Activated CD4-positive, alpha-beta T cell treated with anti-CD3 and anti-CD28 coated beads for 36 hours (primary cell): Measurements from ENCODE around the gene SLC17A9. TPM values are rescaled to one million over a fixed set of nuclear protein-coding genes. Genes with fewer than 3 reads are reported as not detected.

Experiments
- ATAC-seq: fragments of 200-7000 bp; cut with Tn5 transposase; one replicate; pipeline ENCODE4 v1.10.0; 2021; ENCODE audit warnings: mild to moderate bottlenecking, moderate library complexity
- CTCF ChIA-PET: fragments of 350-600 bp; sonication (Branson Sonifier 250); formaldehyde crosslinking; loops from one replicate; lab custom pipeline; 2021; ENCODE audit warnings: antibody characterized with exemption; lab: Charles Lee
- POLR2A ChIA-PET: fragments of 350-600 bp; sonication (Branson Sonifier 250); formaldehyde crosslinking; loops from one replicate; lab custom pipeline; 2021; ENCODE audit warnings: antibody characterized with exemption, inconsistent platforms; lab: Charles Lee
- DNase-seq: peaks from one replicate; pipeline ENCODE4 v3.0.0-alpha.2; 2020
- H3K27ac Mint-ChIP-seq: one replicate; pipeline ENCODE4 v1.8.0; 2021; ENCODE audit warnings: mixed read lengths
- H3K27me3 Mint-ChIP-seq: one replicate; pipeline ENCODE4 v1.8.0; 2021; ENCODE audit warnings: mixed read lengths
- H3K36me3 Mint-ChIP-seq: one replicate; pipeline ENCODE4 v1.8.0; 2021; ENCODE audit warnings: low read depth, mixed read lengths
- H3K4me1 Mint-ChIP-seq: one replicate; pipeline ENCODE4 v1.8.0; 2021; ENCODE audit warnings: mixed read lengths
- H3K4me3 Mint-ChIP-seq: one replicate; pipeline ENCODE4 v1.8.0; 2021; ENCODE audit warnings: mild to moderate bottlenecking, moderate library complexity, mixed read lengths
- H3K9me3 Mint-ChIP-seq: one replicate; pipeline ENCODE4 v1.8.0; 2021; ENCODE audit warnings: low read depth, mixed read lengths
- intact Hi-C, 2 experiments: fragments of 100-400 bp; cut with DNase I in 1 of 2; cut with micrococcal nuclease in 1 of 2; formaldehyde crosslinking; loops; one replicate each; pipeline versions ENCODE4 v1.14.2 to v1.15.1; 2022 to 2024; cut with DNase I, micrococcal nuclease
- total RNA-seq, 2 experiments: library from RNA; stranded (reverse); gene quantifications; one replicate each; pipeline ENCODE4 v1.2.3, GENCODE V29; 2021

The SLC17A9 gene
- total RNA-seq: 10 to 100 TPM; 16.2 to 16.5 TPM

- Mint-ChIP-seq H3K27ac (peak within 1 kb of the TSS; percentile 85), H3K9me3 (peaks cover 1% of the 10 kb centered on the region), H3K36me3 (peaks cover 29% of the 10 kb centered on the region), H3K4me1 (peaks cover 25% of the 10 kb centered on the region), H3K27me3 (no peaks in the 10 kb centered on the region), H3K4me3 (peak within 1 kb of the TSS; percentile 69)
- CTCF ChIA-PET: interaction anchor here (2.3 kb wide), 1 partner anchor 44 kb away, joined by 6 read pairs; no protein-coding TSS in a partner anchor
- intact Hi-C loops: loop anchor here in 1 of 2 experiments (1.0 kb wide), 1 partner anchor 13 kb away; no protein-coding TSS in a partner anchor
- DNase-seq: peak; percentile 66
- POLR2A ChIA-PET: interaction anchor here (1.4 kb wide), 1 partner anchor 20 kb away, joined by 3 read pairs; no protein-coding TSS in a partner anchor
- peak; percentile 52 for ATAC-seq
Observed at GRCh38 chr20:62952373-62952967, at the start of gene SLC17A9. TSS of gene SLC17A9 (plus strand) at chr20:62952709. CDS start at chr20:62952831, 122 bp downstream.

- Mint-ChIP-seq H3K36me3 (peaks cover 54% of the 10 kb centered on the region), H3K4me1 (peaks cover 41% of the 10 kb centered on the region), H3K9me3 (no peaks in the 10 kb centered on the region), H3K27me3 (no peaks in the 10 kb centered on the region), H3K27ac (peak overlapping the region; percentile 39), H3K4me3 (no peak overlapping the region)
- ATAC-seq: no peak
- DNase-seq: peak; percentile 30
- ChIA-PET POLR2A (interaction anchor here (0.8 to 0.9 kb wide), 2 partner anchors 15 to 17 kb away, joined by 3 to 6 read pairs; no protein-coding TSS in a partner anchor), CTCF (interaction anchor here (0.6 to 8.3 kb wide), 12 partner anchors 9 to 106 kb away, joined by 3 to 140 read pairs (median 5); no protein-coding TSS in a partner anchor)
- intact Hi-C loops: loop anchor here in 1 of 2 experiments (5.0 kb wide), 1 partner anchor 104 kb away; the partner anchor contains the start of gene BHLHE23
Observed at GRCh38 chr20:62902926-62903615, 49.4 kb upstream of the SLC17A9 start.

- POLR2A ChIA-PET: no interaction called here
- intact Hi-C loops: no loop called here
- peaks cover 73% of the 10 kb centered on the region for H3K36me3 Mint-ChIP-seq
Observed at GRCh38 chr20:62905536-62906117, 46.9 kb upstream of the SLC17A9 start.

GRCh38 chr20:62906209-62906608 is 46.3 kb upstream of the SLC17A9 start:
- CTCF ChIA-PET: interaction anchor here (1.1 kb wide), 1 partner anchor 21 kb away, joined by 3 read pairs; no protein-coding TSS in a partner anchor
- H3K4me1 Mint-ChIP-seq: peaks cover 13% of the 10 kb centered on the region
- no peaks in the 10 kb centered on the region for H3K9me3 Mint-ChIP-seq

More at GRCh38 chr20:62905536-62906117, 46.9 kb upstream of the SLC17A9 start:
- H3K4me3 Mint-ChIP-seq: no peak overlapping the region
- H3K27ac Mint-ChIP-seq: no peak overlapping the region
- peaks cover 19% of the 10 kb centered on the region for H3K4me1 Mint-ChIP-seq
- CTCF ChIA-PET: interaction anchor here (0.7 kb wide), 1 partner anchor 816 kb away, joined by 3 read pairs; no protein-coding TSS in a partner anchor
- DNase-seq (no peak), ATAC-seq (no peak)
- no peaks in the 10 kb centered on the region for H3K27me3 Mint-ChIP-seq
- no peaks in the 10 kb centered on the region for H3K9me3 Mint-ChIP-seq

GRCh38 chr20:62906647-62907375 is 45.7 kb upstream of the SLC17A9 start:
- no peaks in the 10 kb centered on the region for H3K9me3 Mint-ChIP-seq
- CTCF ChIA-PET: interaction anchor here (0.6 to 3.3 kb wide), 10 partner anchors 9 to 57 kb away, joined by 3 to 60 read pairs (median 7); partner anchors contain the start of genes DIDO1 and GID8
- intact Hi-C loops: no loop called here
- ATAC-seq: no peak
- no peak overlapping the region for H3K4me3 Mint-ChIP-seq
- no peaks in the 10 kb centered on the region for H3K27me3 Mint-ChIP-seq
- DNase-seq: no peak
- peaks cover 81% of the 10 kb centered on the region for H3K36me3 Mint-ChIP-seq
- peak overlapping the region; percentile 58 for H3K27ac Mint-ChIP-seq
- POLR2A ChIA-PET: interaction anchor here (1.2 kb wide), 2 partner anchors 28 to 31 kb away, joined by 3 read pairs; partner anchors contain the start of gene GID8
- H3K4me1 Mint-ChIP-seq: peaks cover 11% of the 10 kb centered on the region

More at GRCh38 chr20:62906209-62906608, 46.3 kb upstream of the SLC17A9 start:
- H3K36me3 Mint-ChIP-seq: peaks cover 78% of the 10 kb centered on the region
- DNase-seq (no peak), ATAC-seq (no peak)
- no peaks in the 10 kb centered on the region for H3K27me3 Mint-ChIP-seq
- no peak overlapping the region for H3K27ac Mint-ChIP-seq
- no peak overlapping the region for H3K4me3 Mint-ChIP-seq
- POLR2A ChIA-PET: no interaction called here
- intact Hi-C loops: no loop called here

GRCh38 chr20:62907384-62908317 is 44.9 kb upstream of the SLC17A9 start:
- Mint-ChIP-seq H3K36me3 (peaks cover 79% of the 10 kb centered on the region), H3K9me3 (no peaks in the 10 kb centered on the region), H3K4me1 (peaks cover 11% of the 10 kb centered on the region), H3K27me3 (no peaks in the 10 kb centered on the region), H3K27ac (peak overlapping the region; percentile 58), H3K4me3 (no peak overlapping the region)
- intact Hi-C loops: no loop called here
- ATAC-seq (peak; percentile 76), DNase-seq (peak; percentile 62)
- ChIA-PET POLR2A (interaction anchor here (0.7 to 1.2 kb wide), 3 partner anchors 27 to 113 kb away, joined by 3 read pairs; partner anchors contain the start of gene GID8), CTCF (interaction anchor here (0.6 to 3.3 kb wide), 16 partner anchors 10 to 578 kb away, joined by 3 to 60 read pairs (median 4); partner anchors contain the start of genes DIDO1 and GID8)

- intact Hi-C loops: no loop called here
- no peak overlapping the region for H3K4me3 Mint-ChIP-seq
- H3K4me1 Mint-ChIP-seq: peaks cover 13% of the 10 kb centered on the region
- ChIA-PET CTCF (interaction anchor here (0.6 to 3.3 kb wide), 6 partner anchors 9 to 45 kb away, joined by 3 to 60 read pairs (median 4); partner anchors contain the start of gene DIDO1), POLR2A (no interaction called here)
- H3K27ac Mint-ChIP-seq: peak overlapping the region; percentile 29
- H3K36me3 Mint-ChIP-seq: peaks cover 74% of the 10 kb centered on the region
- ATAC-seq: no peak
- H3K9me3 Mint-ChIP-seq: no peaks in the 10 kb centered on the region
- H3K27me3 Mint-ChIP-seq: no peaks in the 10 kb centered on the region
- DNase-seq: no peak
Observed at GRCh38 chr20:62908971-62909791, 43.3 kb upstream of the SLC17A9 start.

GRCh38 chr20:62910217-62910766 is 42.2 kb upstream of the SLC17A9 start:
- peaks cover 67% of the 10 kb centered on the region for H3K36me3 Mint-ChIP-seq
- intact Hi-C loops: no loop called here
- DNase-seq: no peak

More at GRCh38 chr20:62910217-62910766, 42.2 kb upstream of the SLC17A9 start:
- no peaks in the 10 kb centered on the region for H3K9me3 Mint-ChIP-seq
- H3K4me1 Mint-ChIP-seq: peaks cover 18% of the 10 kb centered on the region
- no peak overlapping the region for H3K4me3 Mint-ChIP-seq
- POLR2A ChIA-PET: no interaction called here
- no peak for ATAC-seq
- no peaks in the 10 kb centered on the region for H3K27me3 Mint-ChIP-seq
- CTCF ChIA-PET: interaction anchor here (1.0 to 1.6 kb wide), 2 partner anchors 9 to 20 kb away, joined by 3 read pairs; no protein-coding TSS in a partner anchor
- no peak overlapping the region for H3K27ac Mint-ChIP-seq
